ENCODE results near the gene F12. TPM values are rescaled to one million over a fixed set of nuclear protein-coding genes. Genes with fewer than 3 reads are reported as not detected.
A peak's percentile ranks its signal among the peaks of the same experiment; 100 is the strongest.

F12 gene
- total RNA-seq, 1 donor from 2014 or later = 2.2 TPM

- no peak for DNase-seq (ENCODE audit: low spot score)
- peaks cover 47% of the 10 kb centered on the region for H3K4me1 Mint-ChIP-seq (ENCODE audit: low read depth)
- H3K36me3 Mint-ChIP-seq (ENCODE audit: low read depth) = peaks cover 10% of the 10 kb centered on the region
- no peak overlapping the region for H3K27ac Mint-ChIP-seq
- intact Hi-C loops (cut with micrococcal nuclease) = loop anchor here (10.0 kb wide), 1 partner anchor 818 kb away; the partner anchor contains the start of gene RNF44
- H3K4me3 Mint-ChIP-seq = peak overlapping the region; percentile 40
- no peaks in the 10 kb centered on the region for H3K27me3 Mint-ChIP-seq (ENCODE audit: insufficient read depth)
- peaks cover 19% of the 10 kb centered on the region for H3K9me3 Mint-ChIP-seq
These were observed 56.3 kb downstream of the F12 start for GRCh38 chr5:177353093-177353492.

Other genes with a start within 250 kb of the F12 start
- gene RAB24, start 105.8 kb downstream of the F12 start, total RNA-seq = 19.7 and 22.4 TPM in 2 replicates
- gene PRELID1, start 105.8 kb downstream of the F12 start, total RNA-seq = 239 and 250 TPM in 2 replicates
- 9.6 and 11.8 TPM in 2 replicates for gene MXD3, start 97.7 kb downstream of the F12 start, total RNA-seq
- gene LMAN2, start 57.9 kb downstream of the F12 start, total RNA-seq = 108 and 118 TPM in 2 replicates
- 37.8 and 41.3 TPM in 2 replicates for gene RGS14, start 51.6 kb downstream of the F12 start, total RNA-seq
- gene SLC34A1, start 25.1 kb downstream of the F12 start, total RNA-seq = 0.26 TPM in 1 of 2 replicates, not detected in the other
- gene PFN3, start 8.9 kb downstream of the F12 start, total RNA-seq = not detected in 2 replicates
- 122 and 132 TPM in 2 replicates for gene GRK6, start 17.1 kb upstream of the F12 start, total RNA-seq
- gene PRR7, start 37.2 kb upstream of the F12 start, total RNA-seq = 10.3 and 11.2 TPM in 2 replicates
- 13.1 and 14.4 TPM in 2 replicates for gene DBN1, start 64.1 kb upstream of the F12 start, total RNA-seq
- 49.2 and 49.9 TPM in 2 replicates for gene PDLIM7, start 88.0 kb upstream of the F12 start, total RNA-seq
- 3.7 and 5.0 TPM in 2 replicates for gene DOK3, start 100.3 kb upstream of the F12 start, total RNA-seq
- 151 and 166 TPM in 2 replicates for gene DDX41, start 107.4 kb upstream of the F12 start, total RNA-seq
- 70.9 and 79.4 TPM in 2 replicates for gene FAM193B, start 145.0 kb upstream of the F12 start, total RNA-seq
- 174 and 175 TPM in 2 replicates for gene TMED9, start 182.6 kb upstream of the F12 start, total RNA-seq
- 27.7 and 28.4 TPM in 2 replicates for gene B4GALT7, start 190.6 kb upstream of the F12 start, total RNA-seq